H9 (cell line): ENCODE data around the gene CASP8AP2. TPM values are rescaled to one million over a fixed set of nuclear protein-coding genes. Genes with fewer than 3 reads are reported as not detected.
"Not testable (repeated sequence)": the region's sequence is repeated elsewhere in the genome, so short reads cannot be mapped to it uniquely, and the experiment has no call there.

Experiments used
- DNase-seq: peaks from one replicate; pipeline ENCODE4 v3.0.0-alpha.2; 2017
- H2AFZ ChIP-seq: one replicate; pipeline ENCODE4 v1.6.1; 2013; ENCODE audit warnings: mild to moderate bottlenecking, low read length, control low read depth, moderate library complexity
- H2AK5ac ChIP-seq: 2 replicates; pipeline ENCODE4 v1.6.1; 2013; ENCODE audit warnings: low read length, control low read depth, mixed read lengths; ENCODE audit not compliant: insufficient read length
- H2BK120ac ChIP-seq: one replicate; pipeline ENCODE4 v1.6.1; 2013; ENCODE audit warnings: low read depth, mild to moderate bottlenecking, low read length, control low read depth, inconsistent platforms; ENCODE audit not compliant: poor library complexity, severe bottlenecking
- H2BK12ac ChIP-seq: 2 replicates; pipeline ENCODE4 v1.6.1; 2013; ENCODE audit warnings: low read length, control low read depth, mixed read lengths, low read depth; ENCODE audit not compliant: insufficient read length
- H2BK15ac ChIP-seq: 2 replicates; pipeline ENCODE4 v1.6.1; 2013; ENCODE audit warnings: low read depth, low read length, control low read depth
- H2BK20ac ChIP-seq: one replicate; pipeline ENCODE4 v1.6.1; 2013; ENCODE audit warnings: low read depth, mild to moderate bottlenecking, low read length, control low read depth, inconsistent platforms; ENCODE audit not compliant: poor library complexity, severe bottlenecking
- H2BK5ac ChIP-seq: 2 replicates; pipeline ENCODE4 v1.6.1; 2013; ENCODE audit warnings: low read length, control low read depth, mixed read lengths; ENCODE audit not compliant: insufficient read length
- H3K14ac ChIP-seq: 2 replicates; pipeline ENCODE4 v1.6.1; 2013; ENCODE audit warnings: low read length, control low read depth; ENCODE audit not compliant: insufficient read depth
- H3K18ac ChIP-seq: 2 replicates; pipeline ENCODE4 v1.6.1; 2013; ENCODE audit warnings: low read depth, mild to moderate bottlenecking, mixed read lengths, low read length, control low read depth; ENCODE audit not compliant: insufficient read length
- H3K23ac ChIP-seq: 2 replicates; pipeline ENCODE4 v1.6.1; 2013; ENCODE audit warnings: low read length, control low read depth, mixed read lengths, low read depth; ENCODE audit not compliant: insufficient read length
- H3K23me2 ChIP-seq: 2 replicates; pipeline ENCODE4 v1.6.1; 2013; ENCODE audit warnings: low read depth, mild to moderate bottlenecking, mixed read lengths, low read length, control low read depth; ENCODE audit not compliant: insufficient read length, poor library complexity, severe bottlenecking
- H3K27ac ChIP-seq: 2 replicates; pipeline ENCODE4 v1.5.1; 2013; ENCODE audit warnings: low read length, control low read depth, mixed read lengths, low read depth; ENCODE audit not compliant: insufficient read length
- H3K27me3 ChIP-seq: 2 replicates; pipeline ENCODE4 v1.6.1; 2013; ENCODE audit warnings: low read length, control low read depth, inconsistent platforms; ENCODE audit not compliant: insufficient read depth
- H3K4ac ChIP-seq: 2 replicates; pipeline ENCODE4 v1.6.1; 2013; ENCODE audit warnings: low read depth, mild to moderate bottlenecking, control low read depth, inconsistent platforms, low read length, moderate library complexity
- H3K4me1 ChIP-seq: 2 replicates; pipeline ENCODE4 v1.6.1; 2013; ENCODE audit warnings: low read length, control low read depth, inconsistent platforms; ENCODE audit not compliant: insufficient read depth
- H3K4me2 ChIP-seq: 2 replicates; pipeline ENCODE4 v1.6.1; 2013; ENCODE audit warnings: low read length, control low read depth, mixed read lengths; ENCODE audit not compliant: insufficient read length, insufficient read depth
- H3K56ac ChIP-seq: 2 replicates; pipeline ENCODE4 v1.6.1; 2013; ENCODE audit warnings: low read depth, mild to moderate bottlenecking, mixed read lengths, low read length, control low read depth; ENCODE audit not compliant: insufficient read length
- H3K79me1 ChIP-seq: 2 replicates; pipeline ENCODE4 v1.6.1; 2013; ENCODE audit warnings: low read depth, mild to moderate bottlenecking, moderate library complexity, low read length, control low read depth, inconsistent platforms; ENCODE audit not compliant: insufficient read depth, poor library complexity, severe bottlenecking
- H3K79me2 ChIP-seq: 2 replicates; pipeline ENCODE4 v1.6.1; 2013; ENCODE audit warnings: low read length, control low read depth, inconsistent platforms; ENCODE audit not compliant: insufficient read depth
- H3K9ac ChIP-seq: 2 replicates; pipeline ENCODE4 v1.6.1; 2013; ENCODE audit warnings: low read length, control low read depth, mixed read lengths; ENCODE audit not compliant: insufficient read length; ENCODE audit errors: extremely low read depth
- H3K9me3 ChIP-seq: one replicate; pipeline ENCODE4 v1.6.1; 2013; ENCODE audit warnings: low read depth, low read length, inconsistent platforms; ENCODE audit not compliant: control insufficient read depth
- H3T11ph ChIP-seq: one replicate; pipeline ENCODE4 v1.6.1; 2013; ENCODE audit warnings: mild to moderate bottlenecking, low read length, control low read depth, inconsistent platforms
- H4K20me1 ChIP-seq: one replicate; pipeline ENCODE4 v1.6.1; 2013; ENCODE audit not compliant: control insufficient read depth, insufficient read length, insufficient read depth
- H4K5ac ChIP-seq: 2 replicates; pipeline ENCODE4 v1.6.1; 2013; ENCODE audit warnings: low read depth, mild to moderate bottlenecking, mixed read lengths, low read length, control low read depth; ENCODE audit not compliant: insufficient read length
- H4K8ac ChIP-seq: replicated peaks from 2 replicates; pipeline ENCODE4 v1.6.1; 2013; ENCODE audit warnings: low read length, control low read depth, mixed read lengths, low read depth; ENCODE audit not compliant: insufficient read length
- H4K91ac ChIP-seq: 2 replicates; pipeline ENCODE4 v1.6.1; 2013; ENCODE audit warnings: low read depth, mild to moderate bottlenecking, moderate library complexity, mixed read lengths, low read length, control low read depth; ENCODE audit not compliant: insufficient read length
- H3K27ac Mint-ChIP-seq, 3 experiments: 2 replicates in 2 of 3; 3 replicates in 1 of 3; pipeline ENCODE4 v1.8.0; 2020 to 2021; ENCODE audit warnings: mixed read lengths in 3 of 3, mild to moderate bottlenecking in 1 of 3, moderate library complexity in 1 of 3
- H3K27me3 Mint-ChIP-seq: 2 replicates; pipeline ENCODE4 v1.8.0; 2021; ENCODE audit warnings: low read depth, mild to moderate bottlenecking, moderate library complexity, mixed read lengths
- H3K36me3 Mint-ChIP-seq, 3 experiments: 2 replicates in 2 of 3; 3 replicates in 1 of 3; pipeline ENCODE4 v1.8.0; 2020 to 2021; ENCODE audit warnings: low read depth in 3 of 3, mixed read lengths in 3 of 3; ENCODE audit not compliant: insufficient read depth in 1 of 3
- H3K4me1 Mint-ChIP-seq, 2 experiments: 2 replicates each; pipeline ENCODE4 v1.8.0; 2020; ENCODE audit warnings: mixed read lengths in 2 of 2
- H3K4me3 Mint-ChIP-seq, 2 experiments: 2 replicates in 1 of 2; 3 replicates in 1 of 2; pipeline ENCODE4 v1.8.0; 2020 to 2021; ENCODE audit warnings: mild to moderate bottlenecking in 2 of 2, mixed read lengths in 2 of 2, moderate library complexity in 1 of 2
- H3K9me3 Mint-ChIP-seq, 2 experiments: 2 replicates in 1 of 2; 3 replicates in 1 of 2; pipeline ENCODE4 v1.8.0; 2020; ENCODE audit warnings: mild to moderate bottlenecking in 2 of 2, mixed read lengths in 2 of 2, moderate library complexity in 1 of 2
- WGBS: extraction: QIAGEN DNeasy Blood & Tissue Kit; methylation state at CpG from one replicate; pipeline ENCODE4 v1.1.7; 2013; ENCODE audit warnings: missing lambda C conversion rate, low lambda C conversion rate, mixed read lengths; ENCODE audit not compliant: insufficient read length; ENCODE audit errors: extremely low coverage; 5-methylcytosine and 5-hydroxymethylcytosine counted together
- total RNA-seq: library from RNA; stranded (reverse); gene quantifications from 2 replicates; pipeline ENCODE4 v1.2.1, GENCODE V29; 2021
- TF ChIP-seq, protein P1 (sequence below): fragments of 200-600 bp; sonication (generic); conservative IDR thresholded peaks from 3 replicates; pipeline ENCODE4 v1.8.0; 2021; ENCODE audit warnings: antibody characterized with exemption, mild to moderate bottlenecking

Gene CASP8AP2
- total RNA-seq, 1 experiment from 2014 or later, result 33.6 TPM

DNA sequence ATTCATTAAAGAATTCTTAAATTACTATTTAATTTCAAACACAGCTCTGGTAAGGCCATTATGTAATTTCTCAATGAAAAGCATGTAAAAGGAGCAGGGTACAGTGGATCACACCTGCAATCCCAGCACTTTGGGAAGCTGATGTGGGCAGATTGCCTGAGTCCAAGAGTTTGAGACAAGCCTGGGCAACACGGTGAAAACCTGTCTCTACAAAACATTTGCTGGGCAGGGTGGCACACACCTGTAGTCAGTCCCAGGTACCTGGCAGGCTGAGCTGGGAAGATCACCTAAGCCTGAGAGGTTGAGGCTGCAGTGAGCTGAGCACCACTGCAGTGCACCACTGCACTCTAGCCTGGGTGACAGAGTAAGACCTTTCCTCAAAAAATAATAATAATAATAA is 47.5 kb upstream of the CASP8AP2 start:
- Histone ChIP-seq H2AK5ac (no peak overlapping the region), H4K20me1 (no peaks in the 10 kb centered on the region), H3K27ac (no peak overlapping the region), H3K14ac (no peak overlapping the region), H4K5ac (no peak overlapping the region), H3K56ac (no peak overlapping the region), H2BK5ac (no peak overlapping the region), H3K9ac (no peak overlapping the region), H4K8ac (no peak overlapping the region), H2BK120ac (no peak overlapping the region), H3K79me2 (no peaks in the 10 kb centered on the region), H3K23ac (no peak overlapping the region), H3K18ac (no peak overlapping the region), H4K91ac (no peak overlapping the region), H3T11ph (no peak overlapping the region), H3K79me1 (peaks cover 2% of the 10 kb centered on the region), H2BK20ac (no peak overlapping the region), H3K27me3 (no peaks in the 10 kb centered on the region), H3K9me3 (no peaks in the 10 kb centered on the region), H2AFZ (no peak overlapping the region), H3K4me2 (no peak overlapping the region), H2BK15ac (no peak overlapping the region), H3K23me2 (no peaks in the 10 kb centered on the region), H2BK12ac (no peak overlapping the region), H3K4me1 (no peaks in the 10 kb centered on the region), H3K4ac (no peak overlapping the region)
- H3K4me1 Mint-ChIP-seq, result no peaks in the 10 kb centered on the region
- H3K9me3 Mint-ChIP-seq, result peaks cover 2 to 5% of the 10 kb centered on the region in 2 experiments; a peak in 2 of 5 replicates
- H3K4me3 Mint-ChIP-seq, result no peak overlapping the region
- no peaks in the 10 kb centered on the region; the same call in 1 of the 2 replicates for H3K27me3 Mint-ChIP-seq
- no peak for DNase-seq
- no CpG with 5 or more reads among the region's 1 CpG for WGBS
- peaks cover 78 to 89% (median 83%) of the 10 kb centered on the region in 3 experiments for H3K36me3 Mint-ChIP-seq
- TF ChIP-seq, protein P1, sequence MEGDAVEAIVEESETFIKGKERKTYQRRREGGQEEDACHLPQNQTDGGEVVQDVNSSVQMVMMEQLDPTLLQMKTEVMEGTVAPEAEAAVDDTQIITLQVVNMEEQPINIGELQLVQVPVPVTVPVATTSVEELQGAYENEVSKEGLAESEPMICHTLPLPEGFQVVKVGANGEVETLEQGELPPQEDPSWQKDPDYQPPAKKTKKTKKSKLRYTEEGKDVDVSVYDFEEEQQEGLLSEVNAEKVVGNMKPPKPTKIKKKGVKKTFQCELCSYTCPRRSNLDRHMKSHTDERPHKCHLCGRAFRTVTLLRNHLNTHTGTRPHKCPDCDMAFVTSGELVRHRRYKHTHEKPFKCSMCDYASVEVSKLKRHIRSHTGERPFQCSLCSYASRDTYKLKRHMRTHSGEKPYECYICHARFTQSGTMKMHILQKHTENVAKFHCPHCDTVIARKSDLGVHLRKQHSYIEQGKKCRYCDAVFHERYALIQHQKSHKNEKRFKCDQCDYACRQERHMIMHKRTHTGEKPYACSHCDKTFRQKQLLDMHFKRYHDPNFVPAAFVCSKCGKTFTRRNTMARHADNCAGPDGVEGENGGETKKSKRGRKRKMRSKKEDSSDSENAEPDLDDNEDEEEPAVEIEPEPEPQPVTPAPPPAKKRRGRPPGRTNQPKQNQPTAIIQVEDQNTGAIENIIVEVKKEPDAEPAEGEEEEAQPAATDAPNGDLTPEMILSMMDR, result no peak
- H3K27ac Mint-ChIP-seq, result no peak overlapping the region

DNA sequence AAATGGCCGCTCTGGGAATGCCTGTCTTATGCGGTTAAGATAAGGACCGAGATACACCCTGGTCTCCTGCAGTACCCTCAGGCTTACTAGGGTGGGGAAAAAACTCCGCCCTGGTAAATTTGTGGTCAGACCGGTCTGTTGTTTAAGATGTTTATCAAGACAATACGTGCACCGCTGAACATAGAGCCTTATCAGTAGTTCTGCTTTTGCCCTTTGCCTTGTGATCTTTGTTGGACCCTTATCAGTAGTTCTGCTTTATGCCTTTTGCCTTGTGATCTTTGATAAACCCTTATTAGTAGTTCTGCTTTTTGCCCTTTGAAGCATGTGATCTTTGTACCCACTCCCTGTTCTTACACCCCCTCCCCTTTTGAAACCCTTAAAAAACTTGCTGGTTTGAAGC is 46.4 kb upstream of the CASP8AP2 start:
- not testable (repeated sequence) for H2BK5ac ChIP-seq, H3K23ac ChIP-seq, H3K4ac ChIP-seq, H2BK120ac ChIP-seq, H3K9me3 Mint-ChIP-seq, H4K8ac ChIP-seq, H3K9me3 ChIP-seq, H2BK20ac ChIP-seq, H3K27ac ChIP-seq, H3K23me2 ChIP-seq, H2AFZ ChIP-seq, H2AK5ac ChIP-seq, H3K27me3 ChIP-seq, H3K9ac ChIP-seq, H2BK12ac ChIP-seq, H2BK15ac ChIP-seq, H3K27me3 Mint-ChIP-seq, H4K20me1 ChIP-seq, H3K4me2 ChIP-seq, DNase-seq, H3K4me1 Mint-ChIP-seq, H3K79me1 ChIP-seq, H3K14ac ChIP-seq, H3K4me1 ChIP-seq, H3K18ac ChIP-seq, H4K5ac ChIP-seq, H3K56ac ChIP-seq, H3K79me2 ChIP-seq, H3K4me3 Mint-ChIP-seq, H3T11ph ChIP-seq, H4K91ac ChIP-seq
- peaks cover 78 to 90% (median 85%) of the 10 kb centered on the region in 3 experiments for H3K36me3 Mint-ChIP-seq
- WGBS, result no CpG with 5 or more reads among the region's 7 CpGs
- H3K27ac Mint-ChIP-seq, result peak overlapping the region in 1 of 3 experiments; percentile 67; a peak in 1 of 7 replicates
